Measurements from ENCODE around the gene NCAPG2.

Gene NCAPG2

GRCh38 chr7:158651968-158652565, 52.5 kb downstream of the NCAPG2 start:
- TF ChIP-seq, protein P1, sequence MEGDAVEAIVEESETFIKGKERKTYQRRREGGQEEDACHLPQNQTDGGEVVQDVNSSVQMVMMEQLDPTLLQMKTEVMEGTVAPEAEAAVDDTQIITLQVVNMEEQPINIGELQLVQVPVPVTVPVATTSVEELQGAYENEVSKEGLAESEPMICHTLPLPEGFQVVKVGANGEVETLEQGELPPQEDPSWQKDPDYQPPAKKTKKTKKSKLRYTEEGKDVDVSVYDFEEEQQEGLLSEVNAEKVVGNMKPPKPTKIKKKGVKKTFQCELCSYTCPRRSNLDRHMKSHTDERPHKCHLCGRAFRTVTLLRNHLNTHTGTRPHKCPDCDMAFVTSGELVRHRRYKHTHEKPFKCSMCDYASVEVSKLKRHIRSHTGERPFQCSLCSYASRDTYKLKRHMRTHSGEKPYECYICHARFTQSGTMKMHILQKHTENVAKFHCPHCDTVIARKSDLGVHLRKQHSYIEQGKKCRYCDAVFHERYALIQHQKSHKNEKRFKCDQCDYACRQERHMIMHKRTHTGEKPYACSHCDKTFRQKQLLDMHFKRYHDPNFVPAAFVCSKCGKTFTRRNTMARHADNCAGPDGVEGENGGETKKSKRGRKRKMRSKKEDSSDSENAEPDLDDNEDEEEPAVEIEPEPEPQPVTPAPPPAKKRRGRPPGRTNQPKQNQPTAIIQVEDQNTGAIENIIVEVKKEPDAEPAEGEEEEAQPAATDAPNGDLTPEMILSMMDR (IDR thresholded peaks at IDR 0.05; ENCODE audit: insufficient read depth, low read length, poor library complexity, severe bottlenecking), result no peak
- Histone ChIP-seq H3K36me3 (ENCODE audit: control insufficient read depth, insufficient read depth, low read length) (peaks cover 16% of the 10 kb centered on the region), H3K4me3 (replicated peaks; ENCODE audit: low read depth, low read length) (no peak overlapping the region), H3K27me3 (replicated peaks; ENCODE audit: control insufficient read depth, insufficient read depth, low read length) (no peaks in the 10 kb centered on the region)
- no peak for DNase-seq (ENCODE audit: extremely low read depth, insufficient read length)

DNA sequence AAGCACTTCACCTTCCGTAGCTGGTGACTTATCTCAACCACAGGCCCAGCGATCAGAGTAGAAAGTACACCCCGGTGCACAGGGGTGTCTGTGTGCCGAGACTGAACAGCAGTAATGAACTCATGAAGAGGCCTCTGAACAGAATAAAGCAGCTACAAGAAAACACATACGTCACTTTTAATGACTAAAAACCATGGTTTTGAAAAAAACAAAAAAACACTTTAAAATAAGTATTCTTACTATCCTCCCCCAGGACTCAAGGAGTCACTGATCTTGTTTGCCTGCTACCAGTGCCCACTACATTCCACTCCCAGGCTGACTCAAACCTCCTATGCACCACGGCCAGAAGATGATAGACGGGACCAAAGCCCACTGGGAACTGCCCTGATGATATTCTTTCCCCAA, 53.8 kb downstream of the NCAPG2 start:
- DNase-seq (ENCODE audit: extremely low read depth, insufficient read length), result no peak
- H3K36me3 ChIP-seq (ENCODE audit: control insufficient read depth, insufficient read depth, low read length), result peaks cover 16% of the 10 kb centered on the region
- H3K4me3 ChIP-seq (replicated peaks; ENCODE audit: low read depth, low read length), result no peak overlapping the region
- TF ChIP-seq, protein P1 (IDR thresholded peaks at IDR 0.05; ENCODE audit: insufficient read depth, low read length, poor library complexity, severe bottlenecking), result no peak
- H3K27me3 ChIP-seq (replicated peaks; ENCODE audit: control insufficient read depth, insufficient read depth, low read length), result no peaks in the 10 kb centered on the region

- Histone ChIP-seq H3K27me3 (replicated peaks; ENCODE audit: control insufficient read depth, insufficient read depth, low read length) (no peaks in the 10 kb centered on the region), H3K36me3 (ENCODE audit: control insufficient read depth, insufficient read depth, low read length) (peaks cover 12% of the 10 kb centered on the region), H3K4me3 (replicated peaks; ENCODE audit: low read depth, low read length) (no peak overlapping the region)
- TF ChIP-seq, protein P1 (IDR thresholded peaks at IDR 0.05; ENCODE audit: insufficient read depth, low read length, poor library complexity, severe bottlenecking), result no peak
- no peak for DNase-seq (ENCODE audit: extremely low read depth, insufficient read length)
These were observed 55.3 kb downstream of the NCAPG2 start for GRCh38 chr7:158649279-158649678.

GRCh38 chr7:158648787-158649186, 55.8 kb downstream of the NCAPG2 start:
- Histone ChIP-seq H3K4me3 (replicated peaks; ENCODE audit: low read depth, low read length) (no peak overlapping the region), H3K27me3 (replicated peaks; ENCODE audit: control insufficient read depth, insufficient read depth, low read length) (no peaks in the 10 kb centered on the region), H3K36me3 (ENCODE audit: control insufficient read depth, insufficient read depth, low read length) (peaks cover 7% of the 10 kb centered on the region)
- no peak for DNase-seq (ENCODE audit: extremely low read depth, insufficient read length)
- TF ChIP-seq, protein P1 (IDR thresholded peaks at IDR 0.05; ENCODE audit: insufficient read depth, low read length, poor library complexity, severe bottlenecking), result no peak

- TF ChIP-seq, protein P1 (IDR thresholded peaks at IDR 0.05; ENCODE audit: insufficient read depth, low read length, poor library complexity, severe bottlenecking), result no peak
- no peak for DNase-seq (ENCODE audit: extremely low read depth, insufficient read length)
- peaks cover 7% of the 10 kb centered on the region for H3K36me3 ChIP-seq (ENCODE audit: control insufficient read depth, insufficient read depth, low read length)
- no peak overlapping the region for H3K4me3 ChIP-seq (replicated peaks; ENCODE audit: low read depth, low read length)
- no peaks in the 10 kb centered on the region for H3K27me3 ChIP-seq (replicated peaks; ENCODE audit: control insufficient read depth, insufficient read depth, low read length)
These were observed 56.4 kb downstream of the NCAPG2 start for GRCh38 chr7:158648168-158648567.

GRCh38 chr7:158647475-158647792, 57.2 kb downstream of the NCAPG2 start:
- peaks cover 7% of the 10 kb centered on the region for H3K36me3 ChIP-seq (ENCODE audit: control insufficient read depth, insufficient read depth, low read length)
- H3K27me3 ChIP-seq (replicated peaks; ENCODE audit: control insufficient read depth, insufficient read depth, low read length), result no peaks in the 10 kb centered on the region
- H3K4me3 ChIP-seq (replicated peaks; ENCODE audit: low read depth, low read length), result no peak overlapping the region
- DNase-seq (ENCODE audit: extremely low read depth, insufficient read length), result no peak
- TF ChIP-seq, protein P1 (IDR thresholded peaks at IDR 0.05; ENCODE audit: insufficient read depth, low read length, poor library complexity, severe bottlenecking), result no peak
